WTC11 (cell line): ENCODE results near the gene PSMD5. TPM values are rescaled to one million over a fixed set of nuclear protein-coding genes. Genes with fewer than 3 reads are reported as not detected.
"Not testable (repeated sequence)": the region's sequence is repeated elsewhere in the genome, so short reads cannot be mapped to it uniquely, and the experiment has no call there.

Source experiments
- ATAC-seq: fragments of 200-7000 bp; cut with Tn5 transposase; 2 replicates; pipeline ENCODE4 v1.10.0; 2021; ENCODE audit warnings: mild to moderate bottlenecking, moderate library complexity
- CTCF ChIA-PET: fragments of 300-600 bp; sonication (Branson Sonifier 250); formaldehyde crosslinking; loops from one replicate; lab custom pipeline; 2021; ENCODE audit warnings: antibody characterized with exemption; lab: Charles Lee
- POLR2A ChIA-PET: fragments of 350-600 bp; sonication (Branson Sonifier 250); formaldehyde crosslinking; loops from one replicate; lab custom pipeline; 2021; ENCODE audit warnings: antibody characterized with exemption; lab: Charles Lee
- DNase-seq: peaks from one replicate; pipeline ENCODE4 v3.0.0; 2021; ENCODE audit warnings: low spot score
- H3K27ac Mint-ChIP-seq: 2 replicates; pipeline ENCODE4 v1.8.0; 2021; ENCODE audit warnings: mixed read lengths
- H3K27me3 Mint-ChIP-seq: 2 replicates; pipeline ENCODE4 v1.8.0; 2021; ENCODE audit warnings: low read depth, mild to moderate bottlenecking, moderate library complexity, mixed read lengths
- H3K36me3 Mint-ChIP-seq: 2 replicates; pipeline ENCODE4 v1.8.0; 2021; ENCODE audit warnings: mixed read lengths
- H3K4me1 Mint-ChIP-seq: 2 replicates; pipeline ENCODE4 v1.8.0; 2022; ENCODE audit warnings: mixed read lengths
- H3K4me3 Mint-ChIP-seq: 2 replicates; pipeline ENCODE4 v1.8.0; 2021; ENCODE audit warnings: mild to moderate bottlenecking, moderate library complexity, mixed read lengths
- H3K9me3 Mint-ChIP-seq: 2 replicates; pipeline ENCODE4 v1.8.0; 2021; ENCODE audit warnings: mixed read lengths
- FOXK1 ChIP-seq: sonication (generic); formaldehyde crosslinking; IDR thresholded peaks from 2 replicates; pipeline ENCODE4 v1.8.0; 2022; ENCODE audit warnings: mild to moderate bottlenecking, moderate library complexity, missing genetic modification reagents
- GTF2I ChIP-seq: fragments of 250-450 bp; sonication (Bioruptor Pico); conservative IDR thresholded peaks from 2 replicates; pipeline ENCODE4 v1.4.0; 2021; ENCODE audit warnings: mild to moderate bottlenecking
- HMGA2 ChIP-seq: fragments of 250-450 bp; sonication (Bioruptor Pico); IDR thresholded peaks from 2 replicates; pipeline ENCODE4 v1.4.0; 2021; ENCODE audit warnings: mild to moderate bottlenecking, moderate library complexity
- NFATC4 ChIP-seq: fragments of 250-450 bp; sonication (Bioruptor Pico); IDR thresholded peaks from 2 replicates; pipeline ENCODE4 v1.9.0; 2021; ENCODE audit warnings: mild to moderate bottlenecking
- NFE2L1 ChIP-seq: sonication (generic); formaldehyde crosslinking; IDR thresholded peaks from 2 replicates; pipeline ENCODE4 v1.8.1; 2023; ENCODE audit warnings: missing genetic modification reagents
- NR2C2 ChIP-seq: sonication (generic); formaldehyde crosslinking; IDR thresholded peaks from 2 replicates; pipeline ENCODE4 v1.8.0; 2022; ENCODE audit warnings: mild to moderate bottlenecking, missing genetic modification reagents
- OVOL2 ChIP-seq: fragments of 250-450 bp; sonication (Bioruptor Pico); IDR thresholded peaks from 2 replicates; pipeline ENCODE4 v1.9.0; 2021; ENCODE audit warnings: mild to moderate bottlenecking, borderline replicate concordance
- SMAD4 ChIP-seq: sonication (generic); formaldehyde crosslinking; IDR thresholded peaks from 2 replicates; pipeline ENCODE4 v1.8.0; 2022; ENCODE audit warnings: mild to moderate bottlenecking, missing genetic modification reagents
- TP53 ChIP-seq: sonication (generic); formaldehyde crosslinking; IDR thresholded peaks from 2 replicates; pipeline ENCODE4 v1.8.1; 2023; ENCODE audit warnings: mild to moderate bottlenecking, missing genetic modification reagents
- ZNF138 ChIP-seq: sonication (generic); formaldehyde crosslinking; conservative IDR thresholded peaks from 2 replicates; pipeline ENCODE4 v1.8.1; 2022; ENCODE audit warnings: mild to moderate bottlenecking, moderate library complexity, missing genetic modification reagents
- ZNF317 ChIP-seq: sonication (generic); formaldehyde crosslinking; IDR thresholded peaks from 2 replicates; pipeline ENCODE4 v1.8.1; 2023; ENCODE audit warnings: low read depth, mild to moderate bottlenecking, moderate library complexity, missing genetic modification reagents, borderline replicate concordance
- total RNA-seq: library from RNA; stranded (reverse); gene quantifications from 3 replicates; pipeline ENCODE4 v1.2.3, GENCODE V29; 2021
- TF ChIP-seq, protein P1 (sequence below): sonication (generic); formaldehyde crosslinking; IDR thresholded peaks from 2 replicates; pipeline ENCODE4 v1.8.1; 2022; ENCODE audit warnings: missing genetic modification reagents, borderline replicate concordance
- TF ChIP-seq, protein P2 (sequence below): sonication (generic); formaldehyde crosslinking; IDR thresholded peaks from 2 replicates; pipeline ENCODE4 v1.8.1; 2023; ENCODE audit warnings: mild to moderate bottlenecking, missing genetic modification reagents
- TF ChIP-seq, protein P3 (sequence below): sonication (generic); formaldehyde crosslinking; IDR thresholded peaks from 2 replicates; pipeline ENCODE4 v1.8.0; 2023; ENCODE audit warnings: mild to moderate bottlenecking, missing genetic modification reagents

Gene PSMD5
- total RNA-seq, 1 experiment from 2014 or later = 61.1 TPM

DNA sequence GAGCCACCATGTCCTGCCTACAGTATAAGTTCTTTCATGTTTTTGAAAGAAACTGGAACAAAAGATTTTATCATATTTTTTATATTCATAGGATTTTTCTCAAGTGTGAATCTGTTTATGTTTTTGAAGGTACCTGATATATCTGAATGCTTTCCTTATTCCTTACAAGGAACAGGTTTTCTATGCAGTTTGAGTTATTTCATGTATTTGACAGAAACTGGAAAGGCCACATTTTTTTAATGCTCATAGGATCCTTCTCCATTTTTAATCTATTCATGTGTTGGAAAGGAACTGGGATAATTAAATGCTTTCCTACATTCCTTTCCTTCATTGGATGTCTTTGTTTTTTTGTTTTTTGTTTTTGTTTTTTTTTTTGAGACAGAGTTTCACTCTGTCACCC, 33.8 kb downstream of the PSMD5 start:
- no peak overlapping the region for H3K27ac Mint-ChIP-seq
- ChIA-PET CTCF (no interaction called here), POLR2A (no interaction called here)

DNA sequence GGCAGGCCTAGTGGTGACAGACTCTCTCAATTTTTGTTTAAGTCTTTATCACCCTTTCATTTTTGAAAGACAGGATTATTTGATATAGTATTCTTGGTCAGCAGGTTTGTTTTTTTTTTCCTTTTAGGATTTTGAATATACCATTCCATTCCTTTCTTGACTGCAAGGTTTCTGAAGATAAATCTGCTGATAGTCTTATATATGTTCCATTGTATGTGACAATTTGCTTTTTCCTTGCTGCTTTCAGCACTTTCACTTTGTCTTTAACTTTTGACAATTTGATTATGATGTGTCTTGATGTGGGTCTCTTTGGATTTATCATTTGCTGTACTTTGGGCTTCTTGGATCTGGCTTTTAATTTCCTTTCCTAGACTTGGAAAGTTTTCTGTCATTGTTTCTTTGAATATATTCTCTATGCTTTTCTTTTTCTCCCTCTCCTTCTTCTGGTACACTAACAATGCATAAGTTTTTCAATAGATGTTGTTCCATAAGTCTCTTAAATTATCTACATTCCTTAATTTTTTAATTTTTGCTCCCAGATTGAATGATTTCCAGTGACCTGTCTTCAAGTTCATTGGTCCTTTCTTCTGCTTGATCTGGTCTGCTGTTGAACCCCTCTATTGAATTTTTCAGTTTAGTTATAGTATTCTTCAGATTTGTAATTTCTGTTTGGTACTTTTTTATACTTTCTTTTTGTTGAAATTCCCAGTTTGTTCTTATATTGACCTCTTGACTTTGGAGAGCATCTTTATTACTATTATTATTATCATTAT, 34.9 kb downstream of the PSMD5 start:
- ATAC-seq = no peak
- CTCF ChIA-PET = interaction anchor here (0.7 kb wide), 1 partner anchor 78 kb away, joined by 3 read pairs; no protein-coding TSS in a partner anchor
- peaks cover 37% of the 10 kb centered on the region for H3K36me3 Mint-ChIP-seq
- H3K4me3 Mint-ChIP-seq = no peak overlapping the region
- no peak overlapping the region for H3K27ac Mint-ChIP-seq
- H3K4me1 Mint-ChIP-seq = no peaks in the 10 kb centered on the region
- H3K9me3 Mint-ChIP-seq = peaks cover 64% of the 10 kb centered on the region
- no peak for TF ChIP-seq ZNF138
- peak; percentile 52; the same call in 1 of the 2 replicates for TF ChIP-seq ZNF317 (CRISPR knock-in tag)
- TF ChIP-seq, protein P1, sequence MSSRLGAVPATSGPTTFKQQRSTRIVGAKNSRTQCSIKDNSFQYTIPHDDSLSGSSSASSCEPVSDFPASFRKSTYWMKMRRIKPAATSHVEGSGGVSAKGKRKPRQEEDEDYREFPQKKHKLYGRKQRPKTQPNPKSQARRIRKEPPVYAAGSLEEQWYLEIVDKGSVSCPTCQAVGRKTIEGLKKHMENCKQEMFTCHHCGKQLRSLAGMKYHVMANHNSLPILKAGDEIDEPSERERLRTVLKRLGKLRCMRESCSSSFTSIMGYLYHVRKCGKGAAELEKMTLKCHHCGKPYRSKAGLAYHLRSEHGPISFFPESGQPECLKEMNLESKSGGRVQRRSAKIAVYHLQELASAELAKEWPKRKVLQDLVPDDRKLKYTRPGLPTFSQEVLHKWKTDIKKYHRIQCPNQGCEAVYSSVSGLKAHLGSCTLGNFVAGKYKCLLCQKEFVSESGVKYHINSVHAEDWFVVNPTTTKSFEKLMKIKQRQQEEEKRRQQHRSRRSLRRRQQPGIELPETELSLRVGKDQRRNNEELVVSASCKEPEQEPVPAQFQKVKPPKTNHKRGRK (CRISPR knock-in tag) = no peak
- TF ChIP-seq, protein P2, sequence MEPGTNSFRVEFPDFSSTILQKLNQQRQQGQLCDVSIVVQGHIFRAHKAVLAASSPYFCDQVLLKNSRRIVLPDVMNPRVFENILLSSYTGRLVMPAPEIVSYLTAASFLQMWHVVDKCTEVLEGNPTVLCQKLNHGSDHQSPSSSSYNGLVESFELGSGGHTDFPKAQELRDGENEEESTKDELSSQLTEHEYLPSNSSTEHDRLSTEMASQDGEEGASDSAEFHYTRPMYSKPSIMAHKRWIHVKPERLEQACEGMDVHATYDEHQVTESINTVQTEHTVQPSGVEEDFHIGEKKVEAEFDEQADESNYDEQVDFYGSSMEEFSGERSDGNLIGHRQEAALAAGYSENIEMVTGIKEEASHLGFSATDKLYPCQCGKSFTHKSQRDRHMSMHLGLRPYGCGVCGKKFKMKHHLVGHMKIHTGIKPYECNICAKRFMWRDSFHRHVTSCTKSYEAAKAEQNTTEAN (CRISPR knock-in tag) = no peak
- peaks cover 14% of the 10 kb centered on the region for H3K27me3 Mint-ChIP-seq
- POLR2A ChIA-PET = no interaction called here
- DNase-seq = no peak

More for the DNA sequence above, 33.8 kb downstream of the PSMD5 start:
- ATAC-seq = no peak
- peaks cover 37% of the 10 kb centered on the region for H3K36me3 Mint-ChIP-seq
- peaks cover 61% of the 10 kb centered on the region for H3K9me3 Mint-ChIP-seq
- no peak for TF ChIP-seq ZNF317 (CRISPR knock-in tag)
- no peak for TF ChIP-seq NFATC4 (CRISPR knock-in tag)
- no peak for TF ChIP-seq NFE2L1 (CRISPR knock-in tag)
- TF ChIP-seq SMAD4 (CRISPR knock-in tag) = no peak
- no peak for TF ChIP-seq OVOL2 (CRISPR knock-in tag)
- TF ChIP-seq, protein P2 (CRISPR knock-in tag) = no peak
- no peak for TF ChIP-seq FOXK1 (CRISPR knock-in tag)
- no peak for TF ChIP-seq TP53 (CRISPR knock-in tag)
- TF ChIP-seq, protein P3, sequence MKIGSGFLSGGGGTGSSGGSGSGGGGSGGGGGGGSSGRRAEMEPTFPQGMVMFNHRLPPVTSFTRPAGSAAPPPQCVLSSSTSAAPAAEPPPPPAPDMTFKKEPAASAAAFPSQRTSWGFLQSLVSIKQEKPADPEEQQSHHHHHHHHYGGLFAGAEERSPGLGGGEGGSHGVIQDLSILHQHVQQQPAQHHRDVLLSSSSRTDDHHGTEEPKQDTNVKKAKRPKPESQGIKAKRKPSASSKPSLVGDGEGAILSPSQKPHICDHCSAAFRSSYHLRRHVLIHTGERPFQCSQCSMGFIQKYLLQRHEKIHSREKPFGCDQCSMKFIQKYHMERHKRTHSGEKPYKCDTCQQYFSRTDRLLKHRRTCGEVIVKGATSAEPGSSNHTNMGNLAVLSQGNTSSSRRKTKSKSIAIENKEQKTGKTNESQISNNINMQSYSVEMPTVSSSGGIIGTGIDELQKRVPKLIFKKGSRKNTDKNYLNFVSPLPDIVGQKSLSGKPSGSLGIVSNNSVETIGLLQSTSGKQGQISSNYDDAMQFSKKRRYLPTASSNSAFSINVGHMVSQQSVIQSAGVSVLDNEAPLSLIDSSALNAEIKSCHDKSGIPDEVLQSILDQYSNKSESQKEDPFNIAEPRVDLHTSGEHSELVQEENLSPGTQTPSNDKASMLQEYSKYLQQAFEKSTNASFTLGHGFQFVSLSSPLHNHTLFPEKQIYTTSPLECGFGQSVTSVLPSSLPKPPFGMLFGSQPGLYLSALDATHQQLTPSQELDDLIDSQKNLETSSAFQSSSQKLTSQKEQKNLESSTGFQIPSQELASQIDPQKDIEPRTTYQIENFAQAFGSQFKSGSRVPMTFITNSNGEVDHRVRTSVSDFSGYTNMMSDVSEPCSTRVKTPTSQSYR (CRISPR knock-in tag) = no peak
- TF ChIP-seq HMGA2 (CRISPR knock-in tag) = no peak
- no peak for TF ChIP-seq NR2C2 (CRISPR knock-in tag)
- no peak for TF ChIP-seq GTF2I (CRISPR knock-in tag)
- peaks cover 14% of the 10 kb centered on the region for H3K27me3 Mint-ChIP-seq
- H3K4me3 Mint-ChIP-seq = no peak overlapping the region
- no peak for DNase-seq
- H3K4me1 Mint-ChIP-seq = no peaks in the 10 kb centered on the region

DNA sequence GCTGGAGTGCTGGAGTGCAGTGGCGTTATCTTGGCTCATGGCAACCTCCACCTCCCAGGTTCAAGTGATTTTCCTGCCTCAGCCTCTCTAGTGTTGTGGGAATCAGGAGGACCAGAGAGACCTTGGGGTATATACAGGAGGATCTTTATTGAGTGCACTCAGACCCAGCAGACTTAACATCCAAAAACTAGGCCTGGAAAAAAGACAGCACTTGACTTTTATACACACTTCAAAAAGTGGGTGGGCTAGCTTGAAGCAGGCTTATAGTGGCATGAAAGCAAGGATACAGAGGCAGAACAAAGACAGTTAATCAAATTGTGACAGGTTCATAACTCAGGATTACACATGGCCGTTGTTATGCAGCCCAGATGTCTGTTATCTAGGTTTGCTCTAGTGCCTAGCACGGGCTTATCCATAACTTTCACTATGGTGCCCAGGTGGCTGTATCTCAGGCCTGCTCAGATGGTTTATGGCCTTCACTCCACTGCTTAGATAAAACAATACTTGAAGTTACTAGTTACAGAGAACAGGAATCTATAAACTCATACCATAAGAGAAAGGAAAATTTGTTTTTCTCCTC, 37.8 kb downstream of the PSMD5 start:
- Mint-ChIP-seq H3K9me3 (peaks cover 51% of the 10 kb centered on the region), H3K27me3 (peaks cover 14% of the 10 kb centered on the region), H3K36me3 (peaks cover 37% of the 10 kb centered on the region)
- H3K4me1 Mint-ChIP-seq, H3K27ac Mint-ChIP-seq, ATAC-seq, DNase-seq, CTCF ChIA-PET, POLR2A ChIA-PET, H3K4me3 Mint-ChIP-seq: not testable (repeated sequence)
